ENCODE data around the gene OMP. TPM values are rescaled to one million over a fixed set of nuclear protein-coding genes. Genes with fewer than 3 reads are reported as not detected.

The OMP gene
- total and polyA plus RNA-seq, 2 donors (not counting 3 experiments of a cell fraction or from before 2014, with no cell fraction given): 0.80 TPM; not detected in 1

DNA sequence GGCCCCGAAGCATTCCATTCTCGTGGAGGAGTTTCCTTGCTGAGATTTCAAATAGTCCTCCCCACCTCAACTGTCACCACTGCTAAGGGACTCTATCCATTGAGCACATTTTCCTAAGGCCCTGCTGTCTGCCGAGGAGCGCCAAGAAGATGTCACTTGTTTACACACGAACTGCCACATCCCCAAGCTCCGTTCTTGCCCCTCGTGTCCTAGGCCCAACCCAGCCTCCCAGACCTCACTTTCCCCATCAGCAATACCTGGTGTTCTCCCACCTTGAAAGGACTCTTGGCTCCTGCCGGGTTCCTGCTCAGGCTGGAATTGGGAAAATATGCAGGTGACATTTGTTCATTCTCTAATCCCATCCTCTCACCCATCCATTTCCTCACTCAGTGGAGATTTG is 21.4 kb downstream of the OMP start:
- FAIRE-seq (no peak), DNase-seq (ENCODE audit: low read depth, low spot score) (no peak)
- Histone ChIP-seq H3K27ac (ENCODE audit: insufficient read depth, low read depth, low read length) (no peak overlapping the region), H3K4me3 (replicated peaks in 1 of 3; ENCODE audit: insufficient read depth in 1 of 3, low read depth in 1 of 3, low read length in 3 of 3) (no peak overlapping the region), H3K4me1 (ENCODE audit: control insufficient read depth, extremely low read depth, insufficient read depth, low read length) (peaks cover 10% of the 10 kb centered on the region), H3K4me2 (ENCODE audit: insufficient read depth, low read length) (no peak overlapping the region), H3K36me3 (ENCODE audit: control insufficient read depth in 2 of 2, extremely low read depth in 1 of 2, insufficient read depth in 2 of 2, low read length in 2 of 2) (peaks cover 0 to 7% of the 10 kb centered on the region in 2 experiments), H4K20me1 (replicated peaks; ENCODE audit: control insufficient read depth, extremely low read depth, insufficient read depth, low read length) (no peaks in the 10 kb centered on the region), H3K9me1 (replicated peaks; ENCODE audit: control insufficient read depth, extremely low read depth, insufficient read depth, low read length) (no peaks in the 10 kb centered on the region), H3K79me2 (ENCODE audit: control insufficient read depth, insufficient read depth, low read length) (no peaks in the 10 kb centered on the region), H2AFZ (ENCODE audit: low read depth, low read length) (no peak overlapping the region), H3K9me3 (replicated peaks; ENCODE audit: control insufficient read depth, insufficient read depth, low read length) (no peaks in the 10 kb centered on the region), H3K9ac (replicated peaks; ENCODE audit: extremely low read depth, insufficient read depth, low read length) (no peak overlapping the region), H3K27me3 (ENCODE audit: control insufficient read depth in 2 of 2, insufficient read depth in 2 of 2, low read length in 2 of 2) (no peaks in the 10 kb centered on the region)
- ChIA-PET POLR2A (no interaction called here), CTCF (interaction anchor here (0.8 to 1.4 kb wide), 2 partner anchors 9 to 64 kb away, joined by 3 to 5 read pairs; no protein-coding TSS in a partner anchor)
- dilution Hi-C loops (cut with MboI; ENCODE audit: extremely low pct_ligation_motif_present, low sequenced_read_pairs) (no loop called here), intact Hi-C loops (cut with micrococcal nuclease) (no loop called here)
- no peak for TF ChIP-seq CTCF (IDR thresholded peaks at IDR 0.05; ENCODE audit: extremely low read depth in 1 of 2, insufficient read depth in 1 of 2, low read depth in 1 of 2, low read length in 2 of 2)
- TF ChIP-seq MYC (IDR thresholded peaks at IDR 0.05; ENCODE audit: low read depth, low read length): no peak
- no peak for TF ChIP-seq EZH2 (IDR thresholded peaks at IDR 0.05; ENCODE audit: borderline replicate concordance, low read depth, low read length, severe bottlenecking)
- TF ChIP-seq POLR2A (IDR thresholded peaks at IDR 0.05; ENCODE audit: low read depth, low read length): no peak
- TF ChIP-seq, protein P1, sequence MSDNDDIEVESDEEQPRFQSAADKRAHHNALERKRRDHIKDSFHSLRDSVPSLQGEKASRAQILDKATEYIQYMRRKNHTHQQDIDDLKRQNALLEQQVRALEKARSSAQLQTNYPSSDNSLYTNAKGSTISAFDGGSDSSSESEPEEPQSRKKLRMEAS (IDR thresholded peaks at IDR 0.05; ENCODE audit: insufficient read depth, insufficient read length): no peak
- no TSS peak for BruUV-seq (replicated peaks)

DNA sequence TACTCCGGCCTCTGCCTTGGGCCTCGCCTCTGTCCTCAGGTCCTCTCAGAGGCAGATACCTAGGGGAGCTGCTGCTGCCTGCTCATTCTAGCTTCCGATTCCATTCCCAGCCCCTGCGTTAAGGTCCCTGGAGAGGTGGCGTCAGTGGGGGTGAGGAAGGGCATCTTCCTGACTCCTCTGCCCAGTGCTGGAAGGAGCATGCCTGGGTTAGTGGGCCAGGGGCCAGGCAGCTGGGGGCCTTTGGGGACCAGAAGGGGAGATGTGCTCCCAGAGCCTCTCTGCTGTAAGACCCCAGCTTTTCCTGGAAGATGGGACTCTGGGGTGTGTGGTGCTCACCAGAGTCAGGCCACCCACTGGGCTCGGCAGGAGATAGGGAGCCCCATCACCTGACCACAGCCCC is 21.8 kb downstream of the OMP start:
- H3K4me3 ChIP-seq (replicated peaks in 1 of 3; ENCODE audit: insufficient read depth in 1 of 3, low read depth in 1 of 3, low read length in 3 of 3): no peak overlapping the region
- ChIA-PET CTCF (interaction anchor here (0.8 to 1.4 kb wide), 2 partner anchors 10 to 63 kb away, joined by 3 to 5 read pairs; no protein-coding TSS in a partner anchor), POLR2A (no interaction called here)
- intact Hi-C loops (cut with micrococcal nuclease) (no loop called here), dilution Hi-C loops (cut with MboI; ENCODE audit: extremely low pct_ligation_motif_present, low sequenced_read_pairs) (no loop called here)
- H3K9ac ChIP-seq (replicated peaks; ENCODE audit: extremely low read depth, insufficient read depth, low read length): no peak overlapping the region
- DNase-seq (ENCODE audit: low read depth, low spot score): no peak
- no peaks in the 10 kb centered on the region for H4K20me1 ChIP-seq (replicated peaks; ENCODE audit: control insufficient read depth, extremely low read depth, insufficient read depth, low read length)
- no peak overlapping the region for H3K4me2 ChIP-seq (ENCODE audit: insufficient read depth, low read length)
- H3K27ac ChIP-seq (ENCODE audit: insufficient read depth, low read depth, low read length): no peak overlapping the region
- H3K4me1 ChIP-seq (ENCODE audit: control insufficient read depth, extremely low read depth, insufficient read depth, low read length): peaks cover 10% of the 10 kb centered on the region
- H2AFZ ChIP-seq (ENCODE audit: low read depth, low read length): no peak overlapping the region
- H3K27me3 ChIP-seq (ENCODE audit: control insufficient read depth in 2 of 2, insufficient read depth in 2 of 2, low read length in 2 of 2): no peaks in the 10 kb centered on the region
- BruUV-seq (replicated peaks): no TSS peak
- H3K9me1 ChIP-seq (replicated peaks; ENCODE audit: control insufficient read depth, extremely low read depth, insufficient read depth, low read length): no peaks in the 10 kb centered on the region
- TF ChIP-seq POLR2A (IDR thresholded peaks at IDR 0.05; ENCODE audit: low read depth, low read length) (no peak), POLR2AphosphoS5 (IDR thresholded peaks at IDR 0.05; ENCODE audit: insufficient read depth, low read depth, low read length) (no peak), FOS (IDR thresholded peaks at IDR 0.05; ENCODE audit: borderline replicate concordance, insufficient read depth, low read length) (no peak), CTCF (IDR thresholded peaks at IDR 0.05; ENCODE audit: extremely low read depth in 1 of 2, insufficient read depth in 1 of 2, low read depth in 1 of 2, low read length in 2 of 2) (no peak), GATA2 (IDR thresholded peaks at IDR 0.05; ENCODE audit: insufficient read depth, insufficient read length, low read depth, low read length) (no peak), EZH2 (IDR thresholded peaks at IDR 0.05; ENCODE audit: borderline replicate concordance, low read depth, low read length, severe bottlenecking) (no peak), JUN (IDR thresholded peaks at IDR 0.05; ENCODE audit: borderline replicate concordance, insufficient read depth, insufficient read length, low read depth) (no peak), MYC (IDR thresholded peaks at IDR 0.05; ENCODE audit: low read depth, low read length) (no peak)
- TF ChIP-seq, protein P1 (IDR thresholded peaks at IDR 0.05; ENCODE audit: insufficient read depth, insufficient read length): no peak
- no peaks in the 10 kb centered on the region for H3K9me3 ChIP-seq (replicated peaks; ENCODE audit: control insufficient read depth, insufficient read depth, low read length)
- H3K79me2 ChIP-seq (ENCODE audit: control insufficient read depth, insufficient read depth, low read length): no peaks in the 10 kb centered on the region
- FAIRE-seq: no peak
- peaks cover 0 to 7% of the 10 kb centered on the region in 2 experiments for H3K36me3 ChIP-seq (ENCODE audit: control insufficient read depth in 2 of 2, extremely low read depth in 1 of 2, insufficient read depth in 2 of 2, low read length in 2 of 2)

Data from endothelial cell of umbilical vein (primary cell).